Effector CD4-positive, alpha-beta T cell (primary cell): Measurements from ENCODE around the gene LINGO4.
"Not testable (repeated sequence)": the region's sequence is repeated elsewhere in the genome, so short reads cannot be mapped to it uniquely, and the experiment has no call there.

Experiments used
- DNase-seq: peaks from one replicate; pipeline ENCODE4 v3.0.0-alpha.2; 2020

LINGO4 gene

DNA sequence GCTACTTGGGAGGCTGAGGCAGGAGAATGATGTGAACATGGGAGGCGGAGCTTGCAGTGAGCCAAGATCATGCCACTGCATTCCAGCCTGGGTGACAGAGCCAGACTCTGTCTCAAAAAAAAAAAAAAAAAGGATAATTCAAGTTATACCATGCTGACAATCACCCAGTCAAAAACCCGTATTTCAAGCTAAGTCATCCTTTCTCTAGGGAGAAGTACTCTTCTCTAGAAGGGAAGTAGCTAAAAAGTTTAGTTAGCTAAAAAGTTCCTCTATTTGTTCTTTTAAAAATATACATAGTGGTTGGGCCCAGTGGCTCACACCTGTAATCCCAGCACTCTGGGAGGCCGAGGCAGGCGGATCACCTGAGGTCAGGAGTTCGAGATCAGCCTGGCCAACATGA, 24.5 kb downstream of the LINGO4 start:
- DNase-seq, result not testable (repeated sequence)

DNA sequence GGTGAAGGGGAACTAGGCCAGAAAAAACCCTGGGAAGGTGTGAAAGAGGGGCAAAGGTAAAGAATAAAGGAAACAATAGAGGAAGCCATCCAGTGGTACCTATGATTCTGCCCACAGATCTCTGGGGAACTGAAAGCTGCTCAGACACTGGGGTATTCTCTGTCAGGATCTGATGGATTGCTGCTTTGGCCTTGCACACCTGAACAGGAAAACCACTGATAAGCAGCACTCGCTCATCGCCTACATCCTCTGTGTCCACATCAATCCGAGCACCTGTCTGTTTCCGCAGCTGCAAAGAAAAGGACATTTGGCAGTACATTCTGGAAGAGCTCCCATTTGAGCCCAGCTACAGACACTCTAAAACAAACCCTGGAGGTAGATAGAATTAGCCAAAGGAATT, 25.4 kb downstream of the LINGO4 start:
- DNase-seq, result no peak

DNA sequence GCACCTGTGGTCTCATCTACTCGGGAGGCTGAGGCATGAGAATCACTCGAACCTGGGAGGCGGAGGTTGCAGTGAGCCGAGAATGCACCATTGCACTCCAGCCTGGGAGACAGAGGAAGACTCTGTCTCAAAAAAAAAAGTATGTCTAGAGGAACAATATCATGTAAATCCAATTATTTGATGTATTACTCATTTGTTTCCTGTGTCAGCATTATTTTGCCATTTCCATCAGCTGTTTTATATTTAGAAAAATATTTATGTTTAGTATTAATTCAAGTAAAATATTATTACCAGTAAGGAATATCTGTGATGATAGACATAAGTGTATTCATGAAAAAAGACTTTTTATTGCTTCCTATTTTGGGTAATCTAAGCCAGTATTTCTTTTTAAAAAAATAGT, 27.9 kb downstream of the LINGO4 start:
- DNase-seq, result no peak

DNA sequence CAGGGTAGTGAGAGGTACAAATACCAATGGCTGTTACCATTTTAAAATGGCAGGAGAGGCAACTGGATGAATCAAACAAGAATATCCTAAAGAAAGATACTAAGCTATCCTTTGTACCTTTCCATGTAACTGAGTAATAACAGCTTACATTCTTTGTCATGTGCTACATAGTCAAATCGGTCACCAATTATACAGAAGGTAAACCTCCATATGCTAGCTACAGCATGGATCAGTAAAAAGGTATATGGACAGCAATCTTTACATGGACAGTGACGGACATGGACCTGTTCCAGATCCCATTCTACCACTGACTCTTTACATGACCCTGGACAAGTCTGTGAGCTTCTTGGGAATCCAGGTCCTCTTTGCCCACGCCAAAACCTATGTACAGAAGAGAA, 28.6 kb downstream of the LINGO4 start:
- DNase-seq, result no peak

DNA sequence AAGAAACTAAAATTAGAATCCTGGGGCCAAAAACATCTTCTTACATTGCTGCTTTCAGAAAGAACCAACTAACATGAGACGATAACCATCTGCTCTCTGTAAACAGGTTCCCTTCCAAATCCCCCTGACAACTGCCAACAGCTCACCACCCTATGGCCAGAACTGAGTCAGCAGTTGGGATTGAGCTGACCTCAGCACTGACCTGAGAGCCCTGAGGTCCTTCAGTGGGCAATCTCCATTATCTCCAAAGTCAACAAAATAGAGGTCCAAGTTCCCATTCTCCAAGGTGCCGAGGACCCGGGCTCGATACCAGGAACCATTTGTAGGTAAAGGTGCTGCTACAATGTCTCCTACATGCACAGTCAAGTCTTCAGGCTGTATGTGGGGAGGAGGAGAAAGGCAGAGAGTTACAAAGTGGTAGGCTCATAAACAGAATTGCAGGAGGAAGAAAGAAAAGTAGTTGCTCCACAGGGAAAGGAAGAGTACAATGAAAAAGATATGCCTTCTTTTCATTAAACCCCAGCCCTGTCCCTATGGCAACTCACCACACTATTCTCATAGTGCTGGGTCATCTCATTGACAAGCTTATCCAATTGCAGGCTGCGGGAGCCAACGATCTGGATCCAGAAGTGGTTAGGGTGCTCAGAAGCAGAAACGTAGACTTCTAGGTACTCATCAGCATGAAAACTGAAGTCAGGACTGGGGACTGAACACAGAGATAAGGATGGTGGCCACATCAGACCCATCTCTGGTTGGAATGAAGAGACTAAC, 29.1 kb downstream of the LINGO4 start:
- no peak for DNase-seq

DNA sequence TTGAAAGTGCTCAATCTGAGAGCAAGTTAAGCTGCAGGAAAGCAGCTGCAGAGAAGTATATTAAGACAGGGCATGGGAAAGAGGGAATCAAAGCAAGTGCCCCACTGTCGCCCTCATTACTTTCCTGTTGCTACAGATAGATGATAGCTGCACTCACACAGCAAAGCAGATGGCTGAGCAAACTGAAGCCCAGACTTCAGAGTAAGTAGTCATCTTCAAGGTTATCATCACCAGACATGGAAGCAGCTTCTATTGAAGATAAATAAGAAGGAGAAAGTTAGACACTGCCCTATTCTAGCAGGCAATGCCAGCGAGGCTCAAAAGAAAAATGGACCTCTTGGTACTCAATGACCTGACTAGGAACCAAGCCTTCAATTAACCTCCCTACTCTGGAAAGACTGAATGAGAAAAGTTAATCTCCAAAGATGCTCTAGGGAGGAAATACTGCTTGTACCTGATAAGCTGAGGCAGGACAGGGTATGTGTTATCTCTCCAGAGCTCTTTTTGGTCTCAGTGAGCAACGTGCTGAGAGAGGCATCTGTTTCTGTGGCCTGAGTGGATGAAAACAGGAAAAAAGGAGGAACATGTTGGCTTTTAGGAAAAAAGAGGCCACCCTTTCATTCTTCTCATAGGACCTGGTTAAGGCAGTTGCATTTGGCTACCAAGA, 30.8 kb downstream of the LINGO4 start:
- no peak for DNase-seq

DNA sequence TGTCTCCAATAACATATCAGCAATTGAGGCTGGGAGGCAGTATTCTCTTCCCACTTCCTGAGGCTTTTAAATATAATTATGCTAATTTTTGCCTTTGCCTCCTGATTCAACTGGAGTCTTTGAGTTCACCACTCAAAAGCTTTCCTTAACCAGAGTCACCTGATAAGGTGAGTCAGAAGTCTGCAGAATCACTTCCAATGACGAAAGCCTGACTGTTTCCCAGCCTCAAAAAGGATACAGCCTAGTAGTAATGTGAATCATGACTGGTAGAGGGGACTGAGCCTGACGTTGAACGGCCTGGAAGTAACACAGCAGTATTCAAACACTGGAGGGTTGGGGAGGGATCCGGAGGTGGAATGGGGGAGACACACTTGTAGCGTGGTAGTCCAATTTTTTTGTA, 31.5 kb downstream of the LINGO4 start:
- DNase-seq, result no peak

DNA sequence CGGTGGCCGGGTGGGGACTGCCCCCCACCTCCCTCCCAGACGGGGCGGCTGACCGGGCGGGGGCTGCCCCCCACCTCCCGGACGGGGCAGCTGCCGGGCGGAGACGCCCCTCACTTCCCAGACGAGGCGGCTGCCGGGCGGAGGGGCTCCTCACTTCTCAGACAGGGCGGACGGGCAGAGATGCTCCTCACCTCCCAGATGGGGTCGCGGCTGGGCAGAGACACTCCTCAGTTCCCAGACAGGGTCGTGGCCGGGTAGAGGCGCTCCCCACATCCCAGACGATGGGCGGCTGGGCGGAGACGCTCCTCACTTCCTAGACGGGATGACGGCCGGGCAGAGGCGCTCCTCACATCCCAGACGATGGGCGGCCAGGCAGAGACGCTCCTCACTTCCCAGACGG, 35.9 kb downstream of the LINGO4 start:
- not testable (repeated sequence) for DNase-seq

DNA sequence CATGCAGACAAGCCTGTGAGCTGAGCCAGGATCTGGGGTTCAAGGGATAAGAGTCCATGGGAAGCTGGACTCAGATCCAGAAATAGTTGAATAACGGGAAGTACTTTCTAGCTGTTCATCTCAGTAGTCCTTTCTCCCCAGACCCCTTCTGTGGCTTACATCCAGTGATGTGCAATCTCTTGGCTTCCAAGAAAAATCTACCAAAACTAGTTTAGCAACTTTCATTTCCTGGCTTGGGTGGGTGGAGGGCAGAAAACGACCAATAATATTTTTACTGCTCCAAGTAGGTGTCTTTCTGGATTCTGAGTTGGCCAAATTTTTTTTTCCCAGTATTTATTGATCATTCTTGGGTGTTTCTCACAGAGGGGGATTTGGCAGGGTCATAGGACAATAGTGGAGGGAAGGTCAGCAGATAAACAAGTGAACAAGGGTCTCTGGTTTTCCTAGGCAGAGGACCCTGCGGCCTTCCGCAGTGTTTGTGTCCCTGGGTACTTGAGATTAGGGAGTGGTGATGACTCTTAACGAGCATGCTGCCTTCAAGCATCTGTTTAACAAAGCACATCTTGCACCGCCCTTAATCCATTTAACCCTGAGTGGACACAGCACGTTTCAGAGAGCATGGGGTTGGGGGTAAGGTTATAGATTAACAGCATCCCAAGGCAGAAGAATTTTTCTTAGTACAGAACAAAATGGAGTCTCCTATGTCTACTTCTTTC, 36.7 kb downstream of the LINGO4 start:
- not testable (repeated sequence) for DNase-seq

DNA sequence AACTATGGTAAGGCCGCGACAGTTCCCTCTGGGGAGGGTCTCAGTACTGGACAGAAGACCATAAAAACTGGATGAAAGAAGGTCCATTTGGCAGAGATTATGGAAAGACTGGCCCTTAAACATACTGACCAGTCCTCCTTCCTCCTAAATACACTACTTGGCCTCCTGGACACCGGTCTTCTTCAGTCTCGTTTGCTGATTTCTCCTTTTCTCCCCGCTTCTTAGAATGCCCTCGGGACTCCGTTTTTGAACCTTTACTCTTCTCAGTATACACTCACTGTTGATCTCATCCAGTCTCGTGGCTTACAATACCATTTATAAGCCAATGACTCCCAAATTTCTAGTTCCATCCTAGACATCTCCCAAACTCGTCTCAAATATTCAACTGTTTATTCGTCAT, 41.2 kb downstream of the LINGO4 start:
- no peak for DNase-seq

DNA sequence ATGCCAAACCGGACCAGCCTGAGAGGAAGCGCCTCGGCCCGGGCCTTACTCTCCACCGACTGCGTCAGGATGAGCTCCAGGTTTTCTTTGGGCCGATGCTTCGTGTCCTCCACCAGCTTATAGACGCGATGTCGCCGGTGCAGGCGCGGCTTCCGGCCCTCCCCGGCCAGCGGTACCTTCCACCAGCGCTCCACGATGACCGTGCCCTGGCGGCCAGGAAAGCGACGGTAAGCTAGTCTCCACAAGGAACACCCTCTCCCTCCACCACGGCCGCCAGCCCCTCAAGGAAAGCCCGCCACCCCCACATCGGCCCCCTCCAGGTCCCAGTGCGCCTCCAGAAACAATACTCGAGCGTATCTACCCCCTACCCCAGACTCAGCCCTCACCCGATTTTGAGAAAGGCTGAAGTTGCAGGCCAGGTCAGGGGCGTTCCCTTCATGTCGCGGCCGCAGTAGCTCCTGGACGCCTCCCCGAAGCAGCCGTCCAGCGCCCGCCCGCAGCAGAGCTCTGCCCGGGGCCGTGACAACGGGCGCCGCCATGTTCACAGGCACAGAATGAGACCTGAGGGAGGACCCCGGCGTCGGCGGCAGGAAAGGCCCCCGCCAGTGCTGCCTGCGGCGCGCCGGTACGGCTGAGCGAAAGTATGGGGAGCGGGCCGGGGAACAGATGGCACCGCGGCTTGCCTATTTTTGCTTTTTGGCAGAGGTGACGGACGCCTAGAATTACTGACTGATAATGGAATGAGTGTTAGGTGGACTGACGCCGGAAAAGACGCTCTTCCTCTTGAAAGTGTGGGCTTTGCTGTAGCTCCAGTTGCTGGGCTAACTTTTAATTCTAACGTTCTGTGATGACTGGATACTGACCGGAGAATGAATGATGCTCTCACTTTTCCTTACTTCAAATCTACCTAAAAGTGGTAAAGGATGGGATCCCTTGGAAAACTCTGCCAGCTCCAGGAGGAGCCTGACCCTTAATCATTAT, 42.0 kb downstream of the LINGO4 start, which contains the start of gene MRPL9:
TSS of gene MRPL9 (minus strand) at position 556 of the 981 bp plus-strand sequence. CDS start at position 539, 17 bp downstream.
- DNase-seq, result peak; percentile 75

DNA sequence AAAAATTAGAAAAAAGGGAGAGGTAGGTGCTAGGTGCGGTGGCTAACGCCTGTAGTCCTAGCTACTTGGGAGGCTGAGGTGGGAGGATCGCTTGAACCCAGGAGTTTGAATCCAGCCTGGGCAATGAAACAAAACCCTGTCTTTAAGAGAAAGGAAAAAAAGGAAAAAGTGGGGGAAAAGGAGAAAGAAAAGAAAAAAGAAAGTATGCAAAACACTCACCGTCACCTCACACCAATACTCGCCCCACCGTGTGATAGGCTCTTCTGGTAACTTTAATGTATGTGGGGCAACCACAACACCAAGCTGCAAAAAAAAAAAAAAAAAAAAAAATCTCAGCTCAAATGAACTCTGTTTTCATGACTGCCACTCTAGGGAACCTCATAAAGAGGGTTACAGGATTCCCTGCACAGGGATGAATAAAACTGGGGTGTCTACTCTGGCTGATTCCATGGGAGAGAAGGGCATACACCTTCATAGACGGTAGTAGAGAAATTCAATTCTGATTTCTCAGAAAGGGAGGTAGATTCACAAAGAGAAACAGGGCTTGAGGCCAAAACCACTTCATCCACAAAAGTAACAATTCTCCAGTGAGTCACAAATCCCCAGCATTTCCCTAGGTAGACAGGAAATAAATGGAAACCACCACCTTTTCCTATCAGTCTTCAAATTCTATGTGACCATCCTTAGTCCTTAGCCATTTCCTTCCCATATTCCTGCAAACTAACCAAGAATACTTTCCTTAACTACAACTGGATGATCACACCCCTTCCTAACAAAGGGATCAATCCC, 44.4 kb downstream of the LINGO4 start:
- no peak for DNase-seq

DNA sequence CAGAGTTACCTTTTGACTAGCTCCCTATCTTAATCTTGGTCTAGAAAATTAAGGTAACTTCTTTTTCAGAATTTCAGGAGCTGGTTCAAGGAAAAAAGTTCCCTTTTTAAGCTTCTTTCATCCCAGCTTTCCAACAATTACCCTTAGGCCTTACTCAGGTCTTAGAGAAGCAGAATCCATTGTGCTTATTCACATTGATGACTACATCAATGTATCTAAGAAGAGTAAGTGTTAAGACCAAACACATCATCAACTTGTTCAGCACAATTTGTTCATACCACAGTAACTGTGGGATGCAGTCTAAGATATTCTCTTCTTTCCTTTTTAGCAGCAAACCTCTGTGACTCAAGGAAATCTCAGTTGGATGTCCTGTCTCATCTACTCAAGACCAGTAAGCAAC, 46.0 kb downstream of the LINGO4 start:
- DNase-seq, result no peak

DNA sequence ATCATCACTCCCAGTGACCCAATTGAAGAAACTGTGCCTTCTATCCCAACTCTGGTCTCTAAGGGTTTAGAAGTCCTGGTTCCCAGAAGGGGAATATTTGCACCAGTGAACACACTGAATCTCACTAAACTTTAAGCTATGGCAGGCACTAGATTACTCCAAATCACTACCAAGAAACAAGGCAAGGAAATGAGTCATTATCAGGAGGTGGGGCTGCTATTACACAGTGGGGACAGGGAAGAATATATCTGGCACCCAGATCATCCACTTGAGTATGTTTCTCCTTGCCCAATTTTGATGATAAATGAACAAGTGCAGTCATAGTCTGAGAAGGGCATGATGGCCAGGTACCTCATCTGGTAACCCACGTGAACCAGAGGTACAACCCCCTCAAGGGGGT, 48.9 kb downstream of the LINGO4 start:
- DNase-seq, result no peak
